ENCODE results near the gene CLIC1.

Gene CLIC1

GRCh38 chr6:31723245-31723979, 12.9 kb downstream of the CLIC1 start, which contains the start of gene MPIG6B:
MPIG6B (plus strand) TSS chr6:31723373; CDS start chr6:31723384, 11 bp downstream.
- no peak for TF ChIP-seq MAX (IDR thresholded peaks at IDR 0.05)
- TF ChIP-seq EGR1 (IDR thresholded peaks at IDR 0.05): no peak
- no peak for TF ChIP-seq USF1 (IDR thresholded peaks at IDR 0.05)
- no peak for TF ChIP-seq REST (IDR thresholded peaks at IDR 0.05; ENCODE audit: low read depth)
- TF ChIP-seq RAD21 (IDR thresholded peaks at IDR 0.05; ENCODE audit: low read depth): no peak
- no peak for TF ChIP-seq CREB1 (IDR thresholded peaks at IDR 0.05; ENCODE audit: low read depth)
- no peak for TF ChIP-seq TAF1 (IDR thresholded peaks at IDR 0.05; ENCODE audit: low read depth)
- TF ChIP-seq TCF12 (IDR thresholded peaks at IDR 0.05; ENCODE audit: low read depth): no peak
- no peak for TF ChIP-seq EP300 (IDR thresholded peaks at IDR 0.05; ENCODE audit: borderline replicate concordance)
- no peak for TF ChIP-seq YY1 (IDR thresholded peaks at IDR 0.05; ENCODE audit: low read depth)
- no peak for TF ChIP-seq ZBTB7A (IDR thresholded peaks at IDR 0.05; ENCODE audit: low read depth)

- TF ChIP-seq TEAD4 (IDR thresholded peaks at IDR 0.05) (no peak), USF1 (IDR thresholded peaks at IDR 0.05) (no peak), ZBTB7A (IDR thresholded peaks at IDR 0.05; ENCODE audit: low read depth) (no peak), TAF1 (IDR thresholded peaks at IDR 0.05; ENCODE audit: low read depth) (no peak)
These were observed 14.2 kb downstream of the CLIC1 start for GRCh38 chr6:31722173-31722572.

GRCh38 chr6:31721351-31722020, 14.8 kb downstream of the CLIC1 start, which contains the start of gene LY6G6C:
LY6G6C (minus strand) TSS chr6:31721746; CDS start chr6:31721679, 67 bp downstream.
- TF ChIP-seq REST (IDR thresholded peaks at IDR 0.05; ENCODE audit: low read depth) (no peak), TCF12 (IDR thresholded peaks at IDR 0.05; ENCODE audit: low read depth) (no peak), USF1 (IDR thresholded peaks at IDR 0.05) (no peak), RAD21 (IDR thresholded peaks at IDR 0.05; ENCODE audit: low read depth) (no peak), CREB1 (IDR thresholded peaks at IDR 0.05; ENCODE audit: low read depth) (no peak), TEAD4 (IDR thresholded peaks at IDR 0.05) (no peak), CEBPB (IDR thresholded peaks at IDR 0.05) (no peak), EP300 (IDR thresholded peaks at IDR 0.05; ENCODE audit: borderline replicate concordance) (no peak), NFIC (IDR thresholded peaks at IDR 0.05) (no peak), YY1 (IDR thresholded peaks at IDR 0.05; ENCODE audit: low read depth) (no peak), EGR1 (IDR thresholded peaks at IDR 0.05) (no peak), MAX (IDR thresholded peaks at IDR 0.05) (no peak), TAF1 (IDR thresholded peaks at IDR 0.05; ENCODE audit: low read depth) (no peak), ZBTB7A (IDR thresholded peaks at IDR 0.05; ENCODE audit: low read depth) (no peak)

GRCh38 chr6:31720196-31720770, 16.0 kb downstream of the CLIC1 start:
- TF ChIP-seq FOXM1 (IDR thresholded peaks at IDR 0.05; ENCODE audit: borderline replicate concordance, low read depth): no peak
- TF ChIP-seq NFIC (IDR thresholded peaks at IDR 0.05): no peak
- no peak for TF ChIP-seq CEBPB (IDR thresholded peaks at IDR 0.05)
- no peak for TF ChIP-seq MAX (IDR thresholded peaks at IDR 0.05)
- no peak for TF ChIP-seq REST (IDR thresholded peaks at IDR 0.05; ENCODE audit: low read depth)
- no peak for TF ChIP-seq ZBTB7A (IDR thresholded peaks at IDR 0.05; ENCODE audit: low read depth)
- TF ChIP-seq EGR1 (IDR thresholded peaks at IDR 0.05): no peak
- no peak for TF ChIP-seq EP300 (IDR thresholded peaks at IDR 0.05; ENCODE audit: borderline replicate concordance)
- TF ChIP-seq USF1 (IDR thresholded peaks at IDR 0.05): no peak
- TF ChIP-seq TAF1 (IDR thresholded peaks at IDR 0.05; ENCODE audit: low read depth): no peak
- no peak for TF ChIP-seq RAD21 (IDR thresholded peaks at IDR 0.05; ENCODE audit: low read depth)
- no peak for TF ChIP-seq YY1 (IDR thresholded peaks at IDR 0.05; ENCODE audit: low read depth)
- TF ChIP-seq TEAD4 (IDR thresholded peaks at IDR 0.05): no peak
- TF ChIP-seq CREB1 (IDR thresholded peaks at IDR 0.05; ENCODE audit: low read depth): no peak
- no peak for TF ChIP-seq TCF12 (IDR thresholded peaks at IDR 0.05; ENCODE audit: low read depth)
